22Rv1 (cell line): ENCODE measurements around the gene TBC1D16.

Experiments used
- ZFX ChIP-seq: fragments of 450-650 bp; IDR thresholded peaks from 2 replicates; pipeline ENCODE4 v1.6.1; 2017; ENCODE audit warnings: antibody characterized with exemption, borderline replicate concordance
- TF ChIP-seq, protein P1 (sequence below): fragments of 450-650 bp; IDR thresholded peaks from 2 replicates; pipeline ENCODE4 v1.5.1; 2017; ENCODE audit warnings: mild to moderate bottlenecking

DNA sequence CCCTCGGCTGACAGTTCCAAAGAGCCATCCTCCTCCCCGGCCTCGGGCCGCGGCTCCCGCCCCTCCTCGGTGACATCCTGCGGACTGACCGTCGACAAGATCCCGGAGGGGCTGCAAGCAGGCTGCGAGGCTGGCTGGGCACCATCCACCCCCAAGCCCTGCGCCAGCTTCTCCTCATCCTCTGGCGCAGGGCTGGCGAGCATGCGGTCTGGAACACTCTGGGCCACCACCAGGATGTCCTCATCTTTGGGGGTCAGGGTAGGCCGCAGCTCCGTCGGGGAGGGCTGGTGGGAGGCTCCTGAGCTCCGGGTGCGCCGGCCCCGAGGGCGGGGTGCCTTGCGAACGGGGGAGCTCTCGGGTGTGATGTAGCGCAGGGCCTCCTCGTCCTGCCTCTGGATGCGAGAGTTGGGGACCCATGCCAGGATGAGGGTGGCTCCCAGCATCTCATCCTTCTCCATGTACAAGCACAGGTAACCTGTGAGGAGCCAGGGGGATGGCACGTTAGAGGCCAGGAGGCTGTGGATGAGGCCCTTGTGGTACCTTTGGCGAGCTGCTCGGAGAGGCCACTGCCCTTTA lies 25.3 kb downstream of the TBC1D16 start:
- TF ChIP-seq, protein P1, sequence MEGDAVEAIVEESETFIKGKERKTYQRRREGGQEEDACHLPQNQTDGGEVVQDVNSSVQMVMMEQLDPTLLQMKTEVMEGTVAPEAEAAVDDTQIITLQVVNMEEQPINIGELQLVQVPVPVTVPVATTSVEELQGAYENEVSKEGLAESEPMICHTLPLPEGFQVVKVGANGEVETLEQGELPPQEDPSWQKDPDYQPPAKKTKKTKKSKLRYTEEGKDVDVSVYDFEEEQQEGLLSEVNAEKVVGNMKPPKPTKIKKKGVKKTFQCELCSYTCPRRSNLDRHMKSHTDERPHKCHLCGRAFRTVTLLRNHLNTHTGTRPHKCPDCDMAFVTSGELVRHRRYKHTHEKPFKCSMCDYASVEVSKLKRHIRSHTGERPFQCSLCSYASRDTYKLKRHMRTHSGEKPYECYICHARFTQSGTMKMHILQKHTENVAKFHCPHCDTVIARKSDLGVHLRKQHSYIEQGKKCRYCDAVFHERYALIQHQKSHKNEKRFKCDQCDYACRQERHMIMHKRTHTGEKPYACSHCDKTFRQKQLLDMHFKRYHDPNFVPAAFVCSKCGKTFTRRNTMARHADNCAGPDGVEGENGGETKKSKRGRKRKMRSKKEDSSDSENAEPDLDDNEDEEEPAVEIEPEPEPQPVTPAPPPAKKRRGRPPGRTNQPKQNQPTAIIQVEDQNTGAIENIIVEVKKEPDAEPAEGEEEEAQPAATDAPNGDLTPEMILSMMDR, result no peak
- TF ChIP-seq ZFX, result no peak
